CD4-positive, alpha-beta T cell treated with Interleukin-17A for 1 hour (primary cell): ENCODE measurements around the gene PLXNB2.
A peak's percentile ranks its signal among the peaks of the same experiment; 100 is the strongest.
"Not testable (repeated sequence)": the region's sequence is repeated elsewhere in the genome, so short reads cannot be mapped to it uniquely, and the experiment has no call there.

Source experiments
- DNase-seq: peaks from one replicate; pipeline ENCODE4 v3.0.0-alpha.2; 2020

Gene PLXNB2

DNA sequence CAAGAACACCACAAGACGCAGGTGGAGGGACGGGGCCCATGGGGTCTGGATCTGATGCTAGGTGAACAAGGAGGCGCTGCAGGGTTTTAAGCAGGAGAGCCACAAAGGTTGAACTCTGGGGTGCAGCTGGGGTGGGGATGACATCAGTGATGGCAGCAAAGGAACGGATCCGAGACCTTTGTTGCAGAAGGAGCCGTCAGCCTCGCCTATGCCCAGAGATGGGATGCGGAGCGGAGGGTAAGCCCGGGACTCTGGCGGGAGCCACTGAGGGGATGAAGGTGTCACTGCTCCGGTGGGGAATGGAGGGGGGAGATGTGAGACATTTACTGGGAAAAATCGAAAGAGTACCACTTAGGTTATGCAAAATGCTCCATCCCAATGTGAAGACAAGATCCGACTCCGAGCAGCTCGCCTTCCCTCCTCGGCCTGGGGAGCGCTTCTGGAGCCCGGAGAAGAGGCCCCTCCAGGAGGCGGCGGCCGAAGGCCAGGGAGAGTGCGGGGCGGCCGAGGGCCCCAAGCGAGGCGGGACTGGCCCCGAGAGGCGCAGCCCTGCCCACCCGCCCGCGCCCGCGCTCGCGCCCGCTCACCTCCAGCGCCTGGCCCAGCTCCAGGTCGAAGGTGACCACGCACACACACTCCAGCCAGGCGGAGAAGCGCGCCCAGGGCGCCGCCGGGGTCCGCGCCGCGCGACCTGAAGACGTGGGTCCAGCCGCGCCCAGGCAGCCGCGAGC is 18.9 kb upstream of the PLXNB2 start:
- DNase-seq: no peak

GRCh38 chr22:50325444-50326224 is 18.2 kb upstream of the PLXNB2 start:
- DNase-seq: no peak

GRCh38 chr22:50323900-50324299 is 16.5 kb upstream of the PLXNB2 start:
- no peak for DNase-seq

GRCh38 chr22:50322382-50323104 is 15.1 kb upstream of the PLXNB2 start:
- not testable (repeated sequence) for DNase-seq

DNA sequence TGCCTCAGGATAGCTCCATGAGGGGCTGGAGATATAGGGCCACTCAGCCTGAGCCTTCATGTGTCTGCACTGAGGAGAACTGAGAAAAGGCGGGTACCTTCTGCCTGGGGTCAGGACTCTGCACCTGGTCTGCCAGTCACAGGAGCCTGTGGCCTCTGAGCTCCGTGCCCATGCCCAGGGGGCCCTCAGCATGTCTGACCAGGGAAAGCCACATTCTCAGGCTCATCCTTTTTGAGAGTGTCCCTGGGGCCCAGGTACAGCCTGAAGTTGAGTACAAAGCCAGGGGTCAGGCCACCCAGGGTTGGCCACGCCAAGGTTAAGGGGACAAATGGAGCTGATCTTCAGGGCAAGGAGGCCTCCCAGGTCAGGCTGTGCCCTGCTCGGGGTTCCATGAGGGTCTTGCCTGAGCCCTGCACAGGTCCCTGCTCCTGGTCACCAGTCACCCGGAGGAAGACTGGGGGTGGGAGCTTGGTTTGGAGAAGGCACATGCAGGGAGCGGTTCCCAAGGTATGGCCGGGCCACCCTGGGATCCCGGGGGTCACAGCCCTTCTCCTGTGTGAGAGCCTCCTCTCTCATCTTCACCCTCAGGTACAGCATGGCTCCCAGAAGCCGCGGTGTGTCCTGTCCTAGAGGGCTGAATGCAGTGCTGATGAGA is 13.4 kb upstream of the PLXNB2 start:
- DNase-seq: no peak

DNA sequence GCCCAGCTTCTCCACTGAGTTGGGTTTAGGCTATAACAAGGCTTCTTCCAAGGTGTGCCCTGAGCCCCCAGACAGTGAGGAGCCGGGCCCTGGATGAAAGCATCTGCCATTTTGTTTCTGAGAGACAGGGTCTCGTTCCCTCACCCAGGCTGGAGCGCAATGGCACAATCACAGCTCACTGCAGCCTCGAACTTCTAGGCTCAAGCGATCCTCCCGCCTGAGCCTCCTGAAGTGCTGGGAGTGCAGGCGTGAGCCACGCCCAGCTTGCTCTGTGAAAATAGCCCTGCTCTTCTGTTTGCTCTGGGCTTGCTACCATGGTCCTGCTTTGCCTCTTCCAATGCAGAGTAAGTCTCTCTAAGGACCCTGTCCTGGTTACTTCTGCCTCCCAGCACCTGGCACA is 12.7 kb upstream of the PLXNB2 start:
- no peak for DNase-seq

DNA sequence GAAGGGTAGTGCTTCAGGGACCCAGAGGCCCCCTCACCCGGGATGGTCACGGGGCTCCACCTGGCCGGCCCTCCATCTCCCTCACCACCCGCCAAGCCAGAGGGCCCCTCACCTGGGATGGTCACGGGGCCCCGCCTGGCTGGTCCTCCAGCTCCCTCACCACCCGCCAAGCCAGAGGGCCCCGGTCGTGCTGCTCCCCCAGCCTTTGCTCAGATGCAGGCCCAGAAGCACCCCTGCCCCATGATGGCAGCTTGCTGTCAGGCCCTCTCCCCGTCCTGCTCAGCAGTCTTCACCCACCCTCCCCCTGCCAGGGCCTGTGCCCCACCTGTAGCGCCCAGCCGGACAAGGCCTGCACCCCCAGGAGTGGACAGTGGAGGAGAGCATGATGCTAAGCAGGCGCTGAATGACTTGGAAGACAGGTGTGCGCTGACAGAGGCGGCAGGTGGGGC is 12.1 kb upstream of the PLXNB2 start:
- DNase-seq: no peak

- no peak for DNase-seq
These were observed 11.4 kb upstream of the PLXNB2 start for GRCh38 chr22:50318698-50319411.

DNA sequence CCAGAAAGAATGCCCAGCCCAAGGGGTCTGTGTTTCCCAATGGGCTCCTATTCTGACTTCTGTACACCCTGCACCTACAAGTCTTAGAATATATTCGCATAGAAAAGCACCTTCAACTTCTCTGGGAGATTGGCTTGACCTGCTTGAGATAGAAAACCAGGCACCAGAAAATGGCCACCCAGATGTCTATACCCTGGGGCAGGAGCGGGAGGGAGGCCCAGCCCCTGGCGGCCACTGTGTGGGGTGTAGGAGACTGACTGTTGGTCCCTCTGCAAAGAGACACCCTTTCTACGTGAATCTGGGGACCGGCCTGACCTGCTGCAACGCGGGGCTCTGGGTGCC is 10.9 kb upstream of the PLXNB2 start:
- DNase-seq: no peak

DNA sequence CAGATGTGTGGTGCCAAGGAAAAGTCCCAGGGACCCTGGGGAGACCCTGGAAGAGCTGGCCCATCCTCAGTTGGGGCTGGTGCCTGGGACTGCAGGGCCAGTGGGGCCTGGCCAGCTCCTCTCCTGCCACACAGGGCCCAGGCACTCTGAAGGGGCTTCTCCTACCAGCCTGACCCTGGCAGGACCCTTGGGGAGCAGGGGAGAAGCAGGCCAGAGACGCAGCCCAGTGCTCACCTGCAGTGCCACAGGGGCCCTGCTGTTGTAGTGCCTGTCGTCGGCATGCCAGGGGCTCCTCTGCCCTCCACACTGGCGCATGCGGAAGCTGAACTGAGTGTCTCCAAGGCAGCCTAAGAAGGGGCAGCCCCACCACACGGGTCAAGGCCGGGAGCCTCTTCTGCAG is 10.2 kb upstream of the PLXNB2 start:
- no peak for DNase-seq

DNA sequence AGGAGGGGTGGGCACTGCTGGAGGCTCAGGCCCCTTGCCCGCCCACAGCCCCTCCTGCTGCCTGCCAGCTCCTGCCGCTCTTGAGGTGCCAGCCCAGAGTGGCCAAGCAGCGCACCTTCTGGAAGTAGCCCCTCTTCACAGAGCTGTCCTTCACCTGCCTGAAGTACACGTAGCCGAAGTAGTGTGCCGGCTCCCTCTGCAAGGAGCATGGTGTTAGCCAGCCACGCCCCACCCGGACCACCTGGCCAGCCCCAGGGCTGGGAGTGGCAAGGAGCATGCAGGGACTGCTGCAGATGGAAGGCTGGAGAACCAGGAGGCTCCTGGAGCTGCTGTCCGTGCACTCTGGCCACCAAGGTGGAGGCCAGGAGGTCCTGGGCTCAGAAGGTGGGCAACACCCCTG is 9.7 kb upstream of the PLXNB2 start:
- DNase-seq: no peak

DNA sequence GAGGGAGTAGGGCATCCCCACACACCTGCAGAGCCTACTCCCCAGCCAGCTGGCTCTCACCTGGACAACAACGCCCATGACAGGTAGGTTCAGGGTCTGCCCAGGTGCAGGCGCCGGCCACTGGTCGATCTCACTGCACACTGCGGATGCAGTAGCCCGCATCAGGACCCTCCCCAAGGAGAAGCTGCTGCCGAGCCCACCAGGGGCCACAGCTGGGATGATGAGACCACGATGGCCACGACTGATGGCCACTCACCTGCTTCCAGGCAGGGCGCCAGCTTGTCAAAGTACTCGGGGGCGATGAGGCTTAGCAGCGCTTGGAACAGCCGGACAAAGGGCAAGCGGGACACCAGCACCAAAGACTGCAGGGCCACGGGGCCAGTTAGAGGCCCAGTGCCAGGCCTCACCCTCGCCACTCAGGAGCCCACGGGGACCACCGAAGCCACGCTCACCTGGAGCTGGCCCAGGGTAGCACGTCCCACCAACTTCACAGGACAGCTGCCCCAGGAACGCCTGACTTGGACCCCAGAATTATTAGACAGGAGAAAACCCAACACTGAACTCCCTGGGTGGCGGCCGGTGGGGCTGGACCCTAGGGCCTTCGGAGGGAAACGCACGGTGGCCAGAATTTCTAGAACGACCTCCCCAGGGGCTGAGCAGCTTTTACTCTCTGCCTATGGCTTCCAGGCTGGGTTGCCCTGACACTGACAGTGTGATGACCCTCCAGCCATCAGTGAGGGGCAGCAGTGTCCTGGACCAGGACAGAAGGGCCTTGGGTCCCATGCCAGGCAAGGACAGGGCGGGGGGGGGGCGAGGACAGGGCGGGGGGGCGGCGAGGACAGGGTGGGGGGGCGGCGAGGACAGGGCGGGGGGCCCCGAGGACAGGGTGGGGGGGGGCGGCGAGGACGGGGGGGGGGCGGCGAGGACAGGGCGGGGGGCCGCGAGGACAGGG is 8.9 kb upstream of the PLXNB2 start:
- DNase-seq: no peak

GRCh38 chr22:50315289-50316113 is 8.1 kb upstream of the PLXNB2 start:
- DNase-seq: no peak

DNA sequence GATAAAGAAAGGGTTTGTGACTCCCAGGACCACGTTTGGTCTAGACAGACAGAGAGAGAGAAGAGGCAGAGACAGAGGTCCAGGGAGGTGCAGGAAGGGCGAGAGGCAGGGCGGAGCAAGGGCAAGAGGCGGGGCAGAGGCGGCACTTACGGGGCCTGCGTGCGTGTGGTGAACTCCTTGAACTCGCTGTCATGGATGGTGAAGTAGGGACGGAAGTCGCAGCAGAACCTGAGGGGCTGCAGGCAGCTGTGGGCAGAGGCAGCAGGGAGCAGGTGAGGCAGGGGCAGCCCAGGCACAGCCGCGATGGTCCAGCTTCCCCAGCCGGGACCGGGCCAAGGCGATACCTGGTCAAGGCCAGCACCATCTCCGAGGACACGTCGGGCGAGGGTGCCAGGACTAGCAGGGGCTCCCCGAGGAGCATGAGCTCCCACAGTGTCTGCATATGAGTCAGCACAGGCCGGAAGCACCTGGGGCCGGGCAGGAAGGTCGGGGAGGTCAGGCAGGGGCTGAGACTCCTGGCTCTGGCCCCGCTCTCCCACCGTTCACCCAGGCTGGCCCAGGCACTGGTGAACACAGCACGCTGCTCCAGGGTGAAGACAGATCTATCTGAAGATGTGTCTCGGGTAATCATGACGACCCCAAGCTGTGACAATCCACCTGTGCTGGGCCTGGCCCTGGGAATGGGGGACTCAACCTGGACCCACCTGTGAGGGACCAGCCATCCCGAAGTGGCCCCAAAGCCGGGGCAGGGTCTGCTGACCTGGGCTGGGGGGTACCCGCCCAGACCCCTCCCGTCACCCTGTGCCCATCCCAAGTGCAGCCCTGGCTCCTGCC is 7.2 kb upstream of the PLXNB2 start:
- peak; percentile 79 for DNase-seq

GRCh38 chr22:50314081-50314454 is 6.6 kb upstream of the PLXNB2 start:
- no peak for DNase-seq

GRCh38 chr22:50313600-50313999 is 6.2 kb upstream of the PLXNB2 start:
- no peak for DNase-seq

GRCh38 chr22:50313021-50313420 is 5.6 kb upstream of the PLXNB2 start:
- no peak for DNase-seq

- DNase-seq: no peak
These were observed 4.9 kb upstream of the PLXNB2 start for GRCh38 chr22:50312371-50312770.

- no peak for DNase-seq
These were observed 4.3 kb upstream of the PLXNB2 start for GRCh38 chr22:50311606-50312351.
